Stimulated activated CD4-positive, alpha-beta T cell treated with anti-CD3 and anti-CD28 coated beads, Interleukin-4, amount 100 ng/mL, for 24 hours (primary cell): Measurements from ENCODE around the gene ZNFX1.
"Not testable (repeated sequence)": the region's sequence is repeated elsewhere in the genome, so short reads cannot be mapped to it uniquely, and the experiment has no call there.

ENCODE experiments used
- DNase-seq: peaks from one replicate; pipeline ENCODE4 v3.0.0-alpha.2; 2020

Gene ZNFX1

GRCh38 chr20:49203746-49204145 is 74.1 kb downstream of the ZNFX1 start:
- DNase-seq, result no peak

GRCh38 chr20:49203011-49203410 is 74.8 kb downstream of the ZNFX1 start:
- DNase-seq, result no peak

- DNase-seq, result no peak
Observed at GRCh38 chr20:49199729-49200293, 78.0 kb downstream of the ZNFX1 start.

- DNase-seq, result not testable (repeated sequence)
Observed at GRCh38 chr20:49192944-49193518, 84.8 kb downstream of the ZNFX1 start.
